Smooth muscle cell (in vitro differentiated cells): Measurements from ENCODE around the gene TPD52L2. TPM values are rescaled to one million over a fixed set of nuclear protein-coding genes. Genes with fewer than 3 reads are reported as not detected.

ENCODE experiments used
- DNase-seq: peaks from one replicate; lab custom pipeline; 2025; ENCODE audit not compliant: unreplicated experiment; lab: John Stamatoyannopoulos, UW
- H2AFZ ChIP-seq: fragments of 200-600 bp; sonication (generic); 2 replicates; pipeline ENCODE4 v1.6.0; 2016; ENCODE audit warnings: antibody characterized with exemption, low read depth, mild to moderate bottlenecking
- H3F3A ChIP-seq: fragments of 200-600 bp; sonication (generic); 2 replicates; pipeline ENCODE4 v1.6.0; 2017; ENCODE audit warnings: antibody characterized with exemption, low read depth
- H3K27ac ChIP-seq: fragments of 200-600 bp; sonication (generic); 2 replicates; pipeline ENCODE4 v1.5.1; 2016; ENCODE audit warnings: low read depth, mild to moderate bottlenecking
- H3K27me3 ChIP-seq: fragments of 200-600 bp; sonication (generic); 2 replicates; pipeline ENCODE4 v1.6.1; 2016; ENCODE audit warnings: low read depth, mild to moderate bottlenecking
- H3K36me3 ChIP-seq: fragments of 200-600 bp; sonication (generic); 2 replicates; pipeline ENCODE4 v1.5.1; 2016; ENCODE audit warnings: low read depth
- H3K4me1 ChIP-seq: fragments of 200-600 bp; sonication (generic); 2 replicates; pipeline ENCODE4 v1.5.1; 2016; ENCODE audit warnings: low read depth
- H3K4me2 ChIP-seq: fragments of 200-600 bp; sonication (generic); 2 replicates; pipeline ENCODE4 v1.6.0; 2016; ENCODE audit warnings: mild to moderate bottlenecking
- H3K4me3 ChIP-seq: fragments of 200-600 bp; sonication (generic); 2 replicates; pipeline ENCODE4 v1.5.1; 2016; ENCODE audit warnings: mild to moderate bottlenecking
- H3K79me2 ChIP-seq: fragments of 200-600 bp; sonication (generic); 2 replicates; pipeline ENCODE4 v1.6.0; 2016; ENCODE audit warnings: low read depth, mild to moderate bottlenecking
- H3K9ac ChIP-seq: fragments of 200-600 bp; sonication (generic); 2 replicates; pipeline ENCODE4 v1.6.0; 2016; ENCODE audit warnings: low read depth
- H3K9me3 ChIP-seq: fragments of 200-600 bp; sonication (generic); replicated peaks from 2 replicates; pipeline ENCODE4 v1.5.1; 2016; ENCODE audit warnings: low read depth
- H4K20me1 ChIP-seq: fragments of 200-600 bp; sonication (generic); 2 replicates; pipeline ENCODE4 v1.6.0; 2016; ENCODE audit warnings: low read depth
- WGBS: methylation state at CpG from one replicate; pipeline ENCODE4 v1.1.7; 2016; ENCODE audit warnings: low lambda C conversion rate; 5-methylcytosine and 5-hydroxymethylcytosine counted together
- polyA plus RNA-seq: library from polyadenylated mRNA; unstranded; fragments of >200 nt; fragmentation: Nextera tagmentation; extraction: Ambion mirVana; gene quantifications from 2 replicates; pipeline ENCODE4 v1.2.1, GENCODE V29; 2016
- total RNA-seq: library from RNA; depleted of rRNA; stranded (reverse); fragments of >200 nt; gene quantifications from 2 replicates; pipeline ENCODE4 v1.2.3, GENCODE V29; 2014
- TF ChIP-seq, protein P1 (sequence below): fragments of 200-600 bp; sonication (generic); IDR thresholded peaks from 2 replicates; pipeline ENCODE4 v1.5.1; 2017; ENCODE audit warnings: borderline replicate concordance, mild to moderate bottlenecking, antibody characterized with exemption; ENCODE audit not compliant: insufficient read depth, poor library complexity, severe bottlenecking

The TPD52L2 gene
- total and polyA plus RNA-seq, 2 experiments from 2014 or later = 74.4 to 93.8 TPM

DNA sequence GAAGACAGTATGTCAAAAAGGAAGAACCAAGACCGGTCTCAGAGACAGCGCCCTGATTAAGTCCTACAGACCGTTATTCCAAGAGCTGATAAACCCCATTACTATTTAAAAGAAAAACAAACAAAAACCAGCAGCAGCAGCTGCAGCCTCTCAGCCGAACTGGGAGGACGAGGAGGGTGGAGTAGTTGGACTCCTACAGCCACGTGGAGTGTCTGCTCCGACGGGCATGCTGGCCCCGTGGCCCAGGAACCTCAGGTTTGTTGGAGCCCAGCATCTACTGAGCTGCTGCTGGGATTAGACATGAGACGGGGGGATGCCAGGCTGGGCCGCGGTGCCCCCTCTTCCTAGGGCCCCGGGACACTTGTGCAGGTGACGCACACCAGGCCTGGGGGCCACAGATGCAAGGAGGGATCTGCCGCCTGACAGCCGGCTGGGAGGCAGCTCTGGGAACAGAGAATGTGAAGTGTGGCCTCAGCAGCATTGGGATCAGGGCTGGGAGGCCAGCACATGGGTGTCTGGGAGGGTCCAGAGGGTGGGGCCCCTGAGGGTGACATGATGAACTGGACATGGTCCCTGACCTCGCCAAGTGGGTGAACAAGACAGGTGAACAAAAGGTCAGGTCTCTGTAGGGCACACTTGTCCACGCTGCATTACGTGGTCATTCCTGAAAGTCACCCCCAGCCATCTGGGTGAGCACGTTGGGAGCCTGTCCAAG lies 31.1 kb upstream of the TPD52L2 start:
- TF ChIP-seq, protein P1, sequence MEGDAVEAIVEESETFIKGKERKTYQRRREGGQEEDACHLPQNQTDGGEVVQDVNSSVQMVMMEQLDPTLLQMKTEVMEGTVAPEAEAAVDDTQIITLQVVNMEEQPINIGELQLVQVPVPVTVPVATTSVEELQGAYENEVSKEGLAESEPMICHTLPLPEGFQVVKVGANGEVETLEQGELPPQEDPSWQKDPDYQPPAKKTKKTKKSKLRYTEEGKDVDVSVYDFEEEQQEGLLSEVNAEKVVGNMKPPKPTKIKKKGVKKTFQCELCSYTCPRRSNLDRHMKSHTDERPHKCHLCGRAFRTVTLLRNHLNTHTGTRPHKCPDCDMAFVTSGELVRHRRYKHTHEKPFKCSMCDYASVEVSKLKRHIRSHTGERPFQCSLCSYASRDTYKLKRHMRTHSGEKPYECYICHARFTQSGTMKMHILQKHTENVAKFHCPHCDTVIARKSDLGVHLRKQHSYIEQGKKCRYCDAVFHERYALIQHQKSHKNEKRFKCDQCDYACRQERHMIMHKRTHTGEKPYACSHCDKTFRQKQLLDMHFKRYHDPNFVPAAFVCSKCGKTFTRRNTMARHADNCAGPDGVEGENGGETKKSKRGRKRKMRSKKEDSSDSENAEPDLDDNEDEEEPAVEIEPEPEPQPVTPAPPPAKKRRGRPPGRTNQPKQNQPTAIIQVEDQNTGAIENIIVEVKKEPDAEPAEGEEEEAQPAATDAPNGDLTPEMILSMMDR = no peak
- H3K9ac ChIP-seq = no peak overlapping the region

DNA sequence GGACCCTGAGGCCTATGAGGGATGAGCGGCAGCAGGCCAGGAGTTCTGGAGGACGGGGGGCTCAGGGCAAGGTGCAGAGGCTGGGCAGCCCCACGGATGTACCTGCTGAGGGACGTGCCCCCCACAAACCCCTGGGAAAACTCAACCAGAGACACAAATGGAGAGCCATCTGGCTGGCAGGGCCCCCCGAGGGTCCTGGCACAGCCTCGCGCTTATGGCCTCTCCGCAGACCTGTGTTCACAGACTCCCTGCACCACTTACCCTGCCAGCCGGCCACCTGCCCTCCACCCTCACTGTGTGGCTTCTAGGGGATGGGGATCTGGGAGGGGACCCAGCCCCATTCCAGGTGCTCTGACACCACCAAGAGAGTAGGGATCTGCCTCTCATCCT lies 30.6 kb upstream of the TPD52L2 start:
- Histone ChIP-seq H3F3A (no peaks in the 10 kb centered on the region), H3K79me2 (no peaks in the 10 kb centered on the region), H2AFZ (no peak overlapping the region), H3K36me3 (no peaks in the 10 kb centered on the region), H3K27ac (no peak overlapping the region), H4K20me1 (peaks cover 6% of the 10 kb centered on the region), H3K9me3 (no peaks in the 10 kb centered on the region), H3K9ac (no peak overlapping the region), H3K27me3 (no peaks in the 10 kb centered on the region), H3K4me3 (no peak overlapping the region), H3K4me2 (peak overlapping the region; percentile 79), H3K4me1 (peaks cover 17% of the 10 kb centered on the region)
- no peak for DNase-seq
- 87% methylated on average over 9 of the region's 9 CpGs for WGBS
- TF ChIP-seq, protein P1 = no peak

More for the DNA sequence above, 31.1 kb upstream of the TPD52L2 start:
- Histone ChIP-seq H3K36me3 (no peaks in the 10 kb centered on the region), H4K20me1 (peaks cover 11% of the 10 kb centered on the region), H3F3A (no peaks in the 10 kb centered on the region), H3K27ac (no peak overlapping the region), H3K4me2 (no peak overlapping the region), H3K4me1 (peaks cover 21% of the 10 kb centered on the region), H2AFZ (no peak overlapping the region), H3K79me2 (peaks cover 4% of the 10 kb centered on the region), H3K27me3 (no peaks in the 10 kb centered on the region), H3K9me3 (no peaks in the 10 kb centered on the region), H3K4me3 (no peak overlapping the region)
- DNase-seq = no peak
- WGBS = 65% methylated on average over 17 of the region's 20 CpGs

DNA sequence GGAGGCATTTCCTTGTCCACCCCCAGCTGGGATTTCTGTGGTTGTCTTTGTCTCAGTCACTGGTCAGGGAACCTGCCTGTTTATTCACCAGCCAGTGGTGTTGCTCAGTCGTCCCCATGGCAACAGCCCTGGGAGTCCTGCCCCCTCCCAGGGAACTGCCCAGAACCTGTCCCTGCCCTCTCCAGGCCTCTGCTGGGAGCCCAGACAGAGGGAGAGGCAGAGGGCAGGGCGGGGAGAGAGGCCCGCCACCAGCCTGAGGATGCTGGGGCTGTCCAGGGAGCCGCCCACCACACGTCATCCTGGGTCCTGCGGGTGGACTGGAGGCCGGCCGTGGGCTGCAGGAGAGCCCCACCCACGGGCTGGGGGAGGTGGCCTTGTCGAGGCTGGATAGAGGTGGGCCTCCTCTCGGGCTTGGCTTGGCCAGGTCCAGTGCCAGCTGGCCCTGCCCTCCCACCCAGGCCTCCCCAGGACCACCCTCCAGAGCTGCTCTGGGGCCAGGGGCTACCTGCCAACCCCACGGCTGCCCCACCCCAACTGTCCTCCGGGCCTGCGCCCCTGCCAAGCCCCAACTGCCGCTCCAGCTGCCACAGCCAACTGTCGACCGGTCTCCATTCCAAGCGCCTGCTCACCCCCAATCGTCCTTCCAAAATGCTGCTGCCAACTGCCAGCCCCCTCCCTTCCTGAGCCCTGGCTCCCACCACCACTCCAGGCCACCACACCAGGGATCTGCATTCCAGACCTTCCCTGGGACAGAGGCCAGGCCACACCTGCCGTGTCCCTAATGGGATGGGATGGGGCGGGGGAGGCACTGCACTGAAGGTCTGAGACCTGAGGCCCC lies 29.8 kb upstream of the TPD52L2 start:
- Histone ChIP-seq H3K27me3 (no peaks in the 10 kb centered on the region), H3K79me2 (no peaks in the 10 kb centered on the region), H4K20me1 (no peaks in the 10 kb centered on the region), H2AFZ (no peak overlapping the region), H3K4me2 (peak overlapping the region; percentile 79), H3K27ac (no peak overlapping the region), H3K9me3 (no peaks in the 10 kb centered on the region), H3K36me3 (no peaks in the 10 kb centered on the region), H3F3A (no peaks in the 10 kb centered on the region), H3K9ac (no peak overlapping the region), H3K4me1 (peaks cover 13% of the 10 kb centered on the region), H3K4me3 (no peak overlapping the region)
- TF ChIP-seq, protein P1 = no peak
- 28% methylated on average over 17 of the region's 21 CpGs for WGBS
- DNase-seq = peak; percentile 56
